DMS53 treated with DMSO at 0.1 percent for 48 hours (cell line): ENCODE data around the gene ATXN7L1.

Experiments
- DNase-seq: peaks from one replicate; lab custom pipeline; 2025; ENCODE audit not compliant: unreplicated experiment; lab: John Stamatoyannopoulos, UW

Gene ATXN7L1

GRCh38 chr7:105680505-105681187 is 195.8 kb downstream of the ATXN7L1 start:
- DNase-seq: no peak

GRCh38 chr7:105678811-105679495 is 197.4 kb downstream of the ATXN7L1 start:
- no peak for DNase-seq

- DNase-seq: no peak
These were observed 198.4 kb downstream of the ATXN7L1 start for GRCh38 chr7:105677817-105678573.

- DNase-seq: no peak
These were observed 199.0 kb downstream of the ATXN7L1 start for GRCh38 chr7:105677410-105677730.

- DNase-seq: peak; percentile 92
These were observed 200.4 kb downstream of the ATXN7L1 start for GRCh38 chr7:105675934-105676371.

- no peak for DNase-seq
These were observed 202.0 kb downstream of the ATXN7L1 start for GRCh38 chr7:105674200-105674920.

GRCh38 chr7:105673367-105674084 is 202.9 kb downstream of the ATXN7L1 start:
- DNase-seq: peak; percentile 80

GRCh38 chr7:105672801-105673200 is 203.6 kb downstream of the ATXN7L1 start:
- no peak for DNase-seq

GRCh38 chr7:105666324-105666723 is 210.1 kb downstream of the ATXN7L1 start:
- no peak for DNase-seq

- no peak for DNase-seq
These were observed 210.7 kb downstream of the ATXN7L1 start for GRCh38 chr7:105665684-105666083.

GRCh38 chr7:105664816-105665525 is 211.4 kb downstream of the ATXN7L1 start:
- DNase-seq: peak; percentile 97

GRCh38 chr7:105662998-105663397 is 213.4 kb downstream of the ATXN7L1 start:
- no peak for DNase-seq

- DNase-seq: no peak
These were observed 214.8 kb downstream of the ATXN7L1 start for GRCh38 chr7:105661625-105662024.

- no peak for DNase-seq
These were observed 219.4 kb downstream of the ATXN7L1 start for GRCh38 chr7:105656922-105657521.

GRCh38 chr7:105655500-105656380 is 220.7 kb downstream of the ATXN7L1 start:
- no peak for DNase-seq

GRCh38 chr7:105655067-105655466 is 221.3 kb downstream of the ATXN7L1 start:
- no peak for DNase-seq

GRCh38 chr7:105654095-105654686 is 222.2 kb downstream of the ATXN7L1 start:
- no peak for DNase-seq

- peak; percentile 61 for DNase-seq
These were observed 222.9 kb downstream of the ATXN7L1 start for GRCh38 chr7:105653441-105654005.
